PC-3 (cell line): ENCODE data around the gene DISP3. TPM values are rescaled to one million over a fixed set of nuclear protein-coding genes. Genes with fewer than 3 reads are reported as not detected.

Experiments
- ATAC-seq: fragments of 200-7000 bp; cut with Tn5 transposase; 2 replicates; pipeline ENCODE4 v1.9.1; 2020; ENCODE audit warnings: mild to moderate bottlenecking, moderate library complexity
- BruUV-seq: library from RNA; stranded (reverse); fragments of 400-500 nt; replicated peaks from 2 replicates; lab custom pipeline; 2021; lab: Mats Ljungman, UMichigan
- CTCF ChIA-PET: fragments of 300-600 bp; sonication (Branson Sonifier 250); formaldehyde crosslinking; loops from one replicate; lab custom pipeline; 2022; ENCODE audit warnings: antibody characterized with exemption; lab: Charles Lee
- POLR2A ChIA-PET: fragments of 300-600 bp; sonication (Branson Sonifier 250); formaldehyde crosslinking; loops from one replicate; lab custom pipeline; 2022; ENCODE audit warnings: antibody characterized with exemption; ENCODE audit not compliant: unreplicated experiment; lab: Charles Lee
- DNase-seq: peaks from one replicate; pipeline ENCODE4 v3.0.0-alpha.2; 2015
- H2AFZ ChIP-seq: fragments of 300-600 bp; sonication (generic); 2 replicates; pipeline ENCODE4 v1.6.0; 2016; ENCODE audit warnings: antibody characterized with exemption, low read length
- H3F3A ChIP-seq: fragments of 300-600 bp; sonication (generic); one replicate; pipeline ENCODE4 v1.6.0; 2017; ENCODE audit warnings: antibody characterized with exemption, low read length, control low read depth, mild to moderate bottlenecking; ENCODE audit not compliant: unreplicated experiment
- H3K27ac ChIP-seq: fragments of 300-600 bp; sonication (generic); 2 replicates; pipeline ENCODE4 v1.5.1; 2016; ENCODE audit warnings: mild to moderate bottlenecking, low read length
- H3K27me3 ChIP-seq: fragments of 300-600 bp; sonication (generic); 2 replicates; pipeline ENCODE4 v1.6.1; 2016; ENCODE audit warnings: low read length, mixed read lengths
- H3K36me3 ChIP-seq: fragments of 300-600 bp; sonication (generic); 2 replicates; pipeline ENCODE4 v1.6.1; 2016; ENCODE audit warnings: low read depth, mixed run types, low read length, mixed read lengths
- H3K4me1 ChIP-seq: fragments of 300-600 bp; sonication (generic); 2 replicates; pipeline ENCODE4 v1.5.1; 2016; ENCODE audit warnings: low read length; ENCODE audit not compliant: insufficient read depth
- H3K4me2 ChIP-seq: fragments of 300-600 bp; sonication (generic); 2 replicates; pipeline ENCODE4 v1.6.0; 2016; ENCODE audit warnings: low read length
- H3K4me3 ChIP-seq: fragments of 300-600 bp; sonication (generic); 2 replicates; pipeline ENCODE4 v1.5.1; 2016; ENCODE audit warnings: mild to moderate bottlenecking, low read length, mixed read lengths
- H3K79me2 ChIP-seq: fragments of 300-600 bp; sonication (generic); 2 replicates; pipeline ENCODE4 v1.6.1; 2017; ENCODE audit warnings: low read length, mixed read lengths
- H3K9ac ChIP-seq: fragments of 300-600 bp; sonication (generic); 2 replicates; pipeline ENCODE4 v1.6.0; 2016; ENCODE audit warnings: mild to moderate bottlenecking, low read length
- H3K9me2 ChIP-seq: fragments of 300-600 bp; sonication (generic); replicated peaks from 2 replicates; pipeline ENCODE4 v1.6.1; 2016; ENCODE audit warnings: mixed run types, low read length, mixed read lengths
- H3K9me3 ChIP-seq: fragments of 300-600 bp; sonication (generic); 2 replicates; pipeline ENCODE4 v1.6.1; 2016; ENCODE audit warnings: low read length, mixed read lengths
- H4K20me1 ChIP-seq: fragments of 300-600 bp; sonication (generic); 2 replicates; pipeline ENCODE4 v1.6.1; 2016; ENCODE audit warnings: low read length, mixed read lengths
- EZH2 ChIP-seq: fragments of 300-600 bp; sonication (generic); IDR thresholded peaks from one replicate; pipeline ENCODE4 v1.6.1; 2017; ENCODE audit warnings: antibody characterized with exemption, mild to moderate bottlenecking, low read length; ENCODE audit not compliant: unreplicated experiment
- EZH2phosphoT487 ChIP-seq: fragments of 300-600 bp; sonication (generic); IDR thresholded peaks from 2 replicates; pipeline ENCODE4 v1.6.1; 2018; ENCODE audit warnings: mild to moderate bottlenecking, antibody characterized with exemption, low read length, borderline replicate concordance
- intact Hi-C: fragments of 100-400 bp; cut with micrococcal nuclease; formaldehyde crosslinking; loops from 2 replicates; pipeline ENCODE4 v1.9.0; 2023
- total RNA-seq: library from RNA; depleted of rRNA; stranded (reverse); fragments of >200 nt; gene quantifications from 2 replicates; pipeline ENCODE4 v1.2.3, GENCODE V29; 2014
- TF ChIP-seq, protein P1 (sequence below): fragments of 300-600 bp; sonication (generic); conservative IDR thresholded peaks from 2 replicates; pipeline ENCODE4 v1.5.1; 2017; ENCODE audit warnings: antibody characterized with exemption, low read depth, mild to moderate bottlenecking, low read length

Gene DISP3
- total RNA-seq, 1 experiment from 2014 or later, result 0.40 TPM

DNA sequence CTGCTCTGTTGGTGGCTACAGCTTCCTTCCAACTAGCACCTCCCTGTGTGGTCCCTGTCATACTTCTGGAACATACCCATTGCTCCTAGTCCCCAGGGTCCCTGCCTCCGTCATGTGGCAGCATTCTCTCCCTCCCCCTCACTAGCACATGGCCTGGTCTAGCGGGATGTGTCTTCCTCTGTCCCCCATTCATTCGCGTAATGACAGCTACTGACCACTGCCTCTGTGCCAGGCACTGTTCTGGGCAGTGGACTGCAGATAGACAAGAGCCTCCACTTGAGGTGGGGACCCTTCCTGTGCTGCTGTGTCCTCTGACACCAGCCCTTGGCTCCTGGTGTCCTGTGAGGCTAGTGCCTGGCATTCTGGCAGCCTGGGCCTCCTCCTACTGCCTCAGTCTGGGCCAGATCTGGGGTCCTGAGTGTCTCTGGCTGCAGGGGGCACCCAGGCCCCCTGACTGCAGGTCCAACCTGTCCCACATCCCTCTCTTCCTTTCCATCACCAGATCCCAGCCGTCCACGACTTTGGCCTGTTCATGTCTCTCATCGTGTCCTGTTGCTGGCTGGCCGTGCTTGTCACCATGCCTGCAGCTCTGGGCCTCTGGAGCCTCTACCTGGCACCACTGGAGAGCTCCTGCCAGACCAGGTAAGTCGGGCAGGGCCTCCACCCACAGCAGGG is 38.1 kb downstream of the DISP3 start:
- H3K9me2 ChIP-seq, result no peaks in the 10 kb centered on the region
- ChIA-PET CTCF (no interaction called here), POLR2A (no interaction called here)
- DNase-seq (no peak), ATAC-seq (no peak)
- H3K79me2 ChIP-seq, result no peaks in the 10 kb centered on the region
- H3K9ac ChIP-seq, result no peak overlapping the region
- no peak overlapping the region for H2AFZ ChIP-seq
- H3F3A ChIP-seq, result no peaks in the 10 kb centered on the region
- H3K27ac ChIP-seq, result no peak overlapping the region
- H3K36me3 ChIP-seq, result no peaks in the 10 kb centered on the region
- intact Hi-C loops, result no loop called here
- no peaks in the 10 kb centered on the region for H3K27me3 ChIP-seq
- H3K4me3 ChIP-seq, result no peak overlapping the region
- BruUV-seq, result no TSS peak
- no peaks in the 10 kb centered on the region for H3K9me3 ChIP-seq
- H3K4me2 ChIP-seq, result no peak overlapping the region
- H4K20me1 ChIP-seq, result no peaks in the 10 kb centered on the region
- H3K4me1 ChIP-seq, result no peaks in the 10 kb centered on the region
- no peak for TF ChIP-seq EZH2phosphoT487

DNA sequence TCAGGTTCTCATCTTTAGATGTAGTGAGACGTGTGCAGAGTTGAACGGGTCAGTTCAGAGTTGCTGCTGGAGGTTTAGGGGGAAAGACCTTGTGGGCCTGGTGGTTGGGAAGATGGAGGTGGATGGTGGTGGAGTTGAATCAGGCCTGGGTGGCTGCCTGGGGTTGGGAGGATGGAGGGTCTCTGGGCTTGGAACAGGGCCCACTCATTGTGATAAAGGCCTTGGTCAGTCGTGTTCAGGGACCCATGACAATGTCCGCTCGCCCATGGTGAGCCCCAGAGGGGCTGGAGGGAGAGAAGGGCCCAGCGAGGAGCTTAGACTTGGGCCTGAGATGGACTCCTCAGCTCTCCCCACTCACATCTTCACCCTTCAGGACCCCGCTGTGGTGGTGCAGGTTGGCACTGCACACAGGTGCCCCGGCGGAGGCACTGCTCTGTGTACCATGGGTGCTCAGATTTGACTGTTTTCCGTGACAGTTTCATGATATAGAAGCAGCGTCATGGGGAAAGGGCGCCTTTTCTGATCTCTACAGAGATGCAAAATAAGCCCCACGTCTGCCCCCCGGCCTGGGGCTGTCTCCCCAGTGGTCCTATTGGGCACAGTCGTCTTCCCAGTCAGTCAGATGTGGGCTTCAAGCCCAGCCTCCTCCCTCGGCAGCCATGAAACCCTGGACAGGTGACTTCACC is 39.2 kb downstream of the DISP3 start:
- ChIA-PET POLR2A (no interaction called here), CTCF (no interaction called here)
- no peak overlapping the region for H3K4me3 ChIP-seq
- intact Hi-C loops, result no loop called here
- H3K4me1 ChIP-seq, result no peaks in the 10 kb centered on the region
- TF ChIP-seq, protein P1, sequence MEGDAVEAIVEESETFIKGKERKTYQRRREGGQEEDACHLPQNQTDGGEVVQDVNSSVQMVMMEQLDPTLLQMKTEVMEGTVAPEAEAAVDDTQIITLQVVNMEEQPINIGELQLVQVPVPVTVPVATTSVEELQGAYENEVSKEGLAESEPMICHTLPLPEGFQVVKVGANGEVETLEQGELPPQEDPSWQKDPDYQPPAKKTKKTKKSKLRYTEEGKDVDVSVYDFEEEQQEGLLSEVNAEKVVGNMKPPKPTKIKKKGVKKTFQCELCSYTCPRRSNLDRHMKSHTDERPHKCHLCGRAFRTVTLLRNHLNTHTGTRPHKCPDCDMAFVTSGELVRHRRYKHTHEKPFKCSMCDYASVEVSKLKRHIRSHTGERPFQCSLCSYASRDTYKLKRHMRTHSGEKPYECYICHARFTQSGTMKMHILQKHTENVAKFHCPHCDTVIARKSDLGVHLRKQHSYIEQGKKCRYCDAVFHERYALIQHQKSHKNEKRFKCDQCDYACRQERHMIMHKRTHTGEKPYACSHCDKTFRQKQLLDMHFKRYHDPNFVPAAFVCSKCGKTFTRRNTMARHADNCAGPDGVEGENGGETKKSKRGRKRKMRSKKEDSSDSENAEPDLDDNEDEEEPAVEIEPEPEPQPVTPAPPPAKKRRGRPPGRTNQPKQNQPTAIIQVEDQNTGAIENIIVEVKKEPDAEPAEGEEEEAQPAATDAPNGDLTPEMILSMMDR, result no peak
- TF ChIP-seq EZH2phosphoT487 (no peak), EZH2 (no peak)
- DNase-seq, result no peak
- no peaks in the 10 kb centered on the region for H3F3A ChIP-seq
- no peaks in the 10 kb centered on the region for H4K20me1 ChIP-seq
- no peak overlapping the region for H3K4me2 ChIP-seq
- no peak overlapping the region for H3K27ac ChIP-seq
- no peaks in the 10 kb centered on the region for H3K36me3 ChIP-seq
- H3K9me2 ChIP-seq, result no peaks in the 10 kb centered on the region
- no peaks in the 10 kb centered on the region for H3K27me3 ChIP-seq
- no peak for ATAC-seq
- no peaks in the 10 kb centered on the region for H3K9me3 ChIP-seq
- BruUV-seq, result no TSS peak
- no peak overlapping the region for H2AFZ ChIP-seq
- H3K79me2 ChIP-seq, result no peaks in the 10 kb centered on the region
- H3K9ac ChIP-seq, result no peak overlapping the region

DNA sequence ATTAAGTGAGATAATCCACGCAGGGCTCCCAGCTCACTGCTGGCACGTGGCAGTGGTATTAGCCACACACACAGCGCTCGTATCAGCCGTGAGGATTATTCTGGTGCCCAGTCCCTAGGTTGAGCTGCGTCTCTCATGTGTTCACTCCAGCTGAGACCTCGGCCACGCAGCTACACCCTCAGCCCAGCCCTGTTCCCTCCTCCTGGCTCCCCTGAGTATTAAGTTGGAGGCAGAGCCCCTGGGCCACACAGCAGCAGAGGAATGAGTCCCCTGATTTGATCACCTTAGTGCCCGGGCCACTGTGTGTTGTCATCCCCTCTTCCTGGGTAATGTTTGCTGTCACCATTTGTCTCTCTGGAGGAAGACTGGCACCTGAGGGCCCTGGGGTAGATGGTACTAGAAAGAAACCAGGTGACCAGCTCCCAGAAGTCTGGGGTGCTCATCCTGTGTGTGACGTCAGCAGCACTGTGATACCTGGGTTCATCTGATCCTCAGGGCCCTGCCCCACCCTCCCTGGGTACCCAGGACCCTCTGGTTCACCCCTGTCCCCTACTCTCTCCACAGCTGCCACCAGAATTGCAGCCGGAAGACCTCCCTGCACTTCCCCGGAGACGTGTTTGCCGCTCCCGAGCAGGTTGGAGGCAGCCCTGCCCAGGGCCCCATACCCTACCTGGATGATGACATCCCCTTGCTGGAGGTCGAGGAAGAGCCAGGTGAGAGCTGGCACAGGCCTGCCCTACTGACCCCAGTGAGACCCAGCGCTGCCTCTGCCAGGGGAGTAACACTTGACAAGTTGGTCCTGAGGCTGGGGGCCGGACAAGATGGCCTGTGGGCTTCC is 40.1 kb downstream of the DISP3 start:
- ChIA-PET POLR2A (no interaction called here), CTCF (no interaction called here)
- H3K4me2 ChIP-seq, result no peak overlapping the region
- H3K27ac ChIP-seq, result no peak overlapping the region
- H3F3A ChIP-seq, result no peaks in the 10 kb centered on the region
- no peaks in the 10 kb centered on the region for H3K27me3 ChIP-seq
- H2AFZ ChIP-seq, result no peak overlapping the region
- no peaks in the 10 kb centered on the region for H4K20me1 ChIP-seq
- intact Hi-C loops, result no loop called here
- no peaks in the 10 kb centered on the region for H3K79me2 ChIP-seq
- TF ChIP-seq, protein P1, result no peak
- TF ChIP-seq EZH2phosphoT487, result no peak
- TF ChIP-seq EZH2, result no peak
- H3K36me3 ChIP-seq, result no peaks in the 10 kb centered on the region
- no peaks in the 10 kb centered on the region for H3K9me2 ChIP-seq
- H3K4me1 ChIP-seq, result no peaks in the 10 kb centered on the region
- no TSS peak for BruUV-seq
- H3K9ac ChIP-seq, result no peak overlapping the region
- H3K4me3 ChIP-seq, result no peak overlapping the region
- no peaks in the 10 kb centered on the region for H3K9me3 ChIP-seq
- ATAC-seq (no peak), DNase-seq (no peak)
